Testis (tissue), 3 donors: ENCODE measurements around the gene PRELID2. TPM values are rescaled to one million over a fixed set of nuclear protein-coding genes. Genes with fewer than 3 reads are reported as not detected.

Source experiments
- DNase-seq: peaks from one replicate; pipeline ENCODE4 v3.0.0-alpha.2; 2019
- H3K27ac ChIP-seq, 2 donors: fragments of 200-600 bp; sonication (generic); one replicate each; pipeline ENCODE4 v1.5.1; 2019
- H3K27me3 ChIP-seq: fragments of 200-600 bp; sonication (generic); one replicate; pipeline ENCODE4 v1.5.1; 2019
- H3K36me3 ChIP-seq: fragments of 200-600 bp; sonication (generic); one replicate; pipeline ENCODE4 v1.5.1; 2017; ENCODE audit warnings: low read depth; ENCODE audit errors: missing control alignments
- H3K4me1 ChIP-seq: fragments of 200-600 bp; sonication (generic); one replicate; pipeline ENCODE4 v1.5.1; 2019
- H3K4me3 ChIP-seq, 2 donors: fragments of 200-600 bp; sonication (generic); one replicate each; pipeline ENCODE4 v1.5.1; 2017 to 2019
- H3K9me3 ChIP-seq: fragments of 200-600 bp; sonication (generic); one replicate; pipeline ENCODE4 v1.5.1; 2017
- CTCF ChIP-seq, 3 experiments: fragments of 450-650 bp in 2 of 3; fragments of 200-600 bp in 1 of 3; sonication (generic) in 1 of 3; IDR thresholded peaks; one replicate each; pipeline ENCODE4 v1.5.1; 2016 to 2019; ENCODE audit warnings: antibody characterized with exemption in 3 of 3, mild to moderate bottlenecking in 2 of 3, moderate library complexity in 1 of 3
- POLR2A ChIP-seq: fragments of 450-650 bp; IDR thresholded peaks from one replicate; pipeline ENCODE4 v1.6.1; 2017; ENCODE audit warnings: antibody characterized with exemption, mild to moderate bottlenecking, moderate library complexity
- WGBS, 2 donors: methylation state at CpG; one replicate each; pipeline ENCODE4 v1.1.5; 2018; 5-methylcytosine and 5-hydroxymethylcytosine counted together
- intact Hi-C: fragments of 100-400 bp; cut with DNase I; formaldehyde crosslinking; loops from one replicate; pipeline ENCODE4 v1.15.1; 2023; ENCODE audit warnings: low total_unique reads
- polyA plus RNA-seq: library from polyadenylated mRNA; stranded (reverse); fragments of 350-450 nt; fragmentation: Illumina TruSeq; extraction: RNeasy Lipid Tissue Mini Kit (QIAGEN cat#74804); gene quantifications from one replicate; pipeline ENCODE4 v1.2.3, GENCODE V29; 2014; ENCODE audit warnings: low read depth, low replicate concordance; ENCODE audit not compliant: insufficient read depth
- total RNA-seq, 2 donors: library from RNA; depleted of rRNA; stranded (reverse); fragments of >200 nt; gene quantifications; one replicate each; pipeline ENCODE4 v1.2.3, GENCODE V29; 2016

PRELID2 gene
- total and polyA plus RNA-seq, 3 donors from 2014 or later = 2.9 to 15.7 (median 13.8) TPM

- WGBS, 2 donors = 93% methylated on average over 2 of the region's 2 CpGs
- TF ChIP-seq CTCF (IDR thresholded peaks at IDR 0.05) (no peak), POLR2A (no peak)
- H3K4me3 ChIP-seq = no peak overlapping the region
Observed at GRCh38 chr5:145796318-145796717, 38.8 kb downstream of the PRELID2 start.

GRCh38 chr5:145793574-145793973 is 41.6 kb downstream of the PRELID2 start:
- no peak for DNase-seq
- TF ChIP-seq CTCF (IDR thresholded peaks at IDR 0.05) (no peak), POLR2A (no peak)
- Histone ChIP-seq H3K9me3 (no peaks in the 10 kb centered on the region), H3K4me3 (no peak overlapping the region), H3K27ac (no peak overlapping the region), H3K27me3 (no peaks in the 10 kb centered on the region), H3K36me3 (no peaks in the 10 kb centered on the region), H3K4me1 (no peaks in the 10 kb centered on the region)
- intact Hi-C loops = no loop called here
- WGBS, 2 donors = 72 to 80% methylated on average over 2 of the region's 2 CpGs

More at GRCh38 chr5:145796318-145796717, 38.8 kb downstream of the PRELID2 start:
- Histone ChIP-seq H3K27ac (no peak overlapping the region), H3K4me1 (no peaks in the 10 kb centered on the region), H3K9me3 (no peaks in the 10 kb centered on the region), H3K27me3 (no peaks in the 10 kb centered on the region), H3K36me3 (no peaks in the 10 kb centered on the region)
- intact Hi-C loops = no loop called here
- DNase-seq = no peak

GRCh38 chr5:145792840-145793239 is 42.3 kb downstream of the PRELID2 start:
- 37 to 55% methylated on average over 3 of the region's 3 CpGs for WGBS, 2 donors
- Histone ChIP-seq H3K4me3 (no peak overlapping the region), H3K27ac (no peak overlapping the region), H3K9me3 (no peaks in the 10 kb centered on the region), H3K36me3 (no peaks in the 10 kb centered on the region), H3K4me1 (no peaks in the 10 kb centered on the region), H3K27me3 (no peaks in the 10 kb centered on the region)
- TF ChIP-seq POLR2A (no peak), CTCF (IDR thresholded peaks at IDR 0.05) (no peak)
- DNase-seq = no peak
- intact Hi-C loops = no loop called here

GRCh38 chr5:145791866-145792265 is 43.3 kb downstream of the PRELID2 start:
- H3K36me3 ChIP-seq = no peaks in the 10 kb centered on the region
- no peaks in the 10 kb centered on the region for H3K27me3 ChIP-seq
- TF ChIP-seq POLR2A (no peak), CTCF (IDR thresholded peaks at IDR 0.05) (no peak)
- intact Hi-C loops = no loop called here
- WGBS, 2 donors = 94% methylated on average over 9 of the region's 9 CpGs
- H3K4me3 ChIP-seq = no peak overlapping the region
- H3K9me3 ChIP-seq = no peaks in the 10 kb centered on the region
- H3K4me1 ChIP-seq = no peaks in the 10 kb centered on the region
- H3K27ac ChIP-seq = no peak overlapping the region
- DNase-seq = no peak

- no peaks in the 10 kb centered on the region for H3K9me3 ChIP-seq
- intact Hi-C loops = no loop called here
- no peaks in the 10 kb centered on the region for H3K36me3 ChIP-seq
- WGBS, 2 donors = 0% methylated on average over 1 of the region's 1 CpG
- no peak for DNase-seq
- no peak overlapping the region for H3K4me3 ChIP-seq
- TF ChIP-seq POLR2A (no peak), CTCF (IDR thresholded peaks at IDR 0.05) (no peak)
- H3K27ac ChIP-seq = no peak overlapping the region
- H3K27me3 ChIP-seq = no peaks in the 10 kb centered on the region
- H3K4me1 ChIP-seq = no peaks in the 10 kb centered on the region
Observed at GRCh38 chr5:145787996-145788395, 47.1 kb downstream of the PRELID2 start.
